M059J (cell line): ENCODE measurements around the gene GDPD3. TPM values are rescaled to one million over a fixed set of nuclear protein-coding genes. Genes with fewer than 3 reads are reported as not detected.

ENCODE experiments used
- DNase-seq: peaks from one replicate; pipeline ENCODE4 v3.0.0-alpha.2; 2012; ENCODE audit warnings: low read depth
- total RNA-seq: library from RNA; depleted of rRNA; stranded (reverse); fragments of >200 nt; shearing (Covaris generic); gene quantifications from 2 replicates; pipeline ENCODE4 v1.2.3, GENCODE V29; 2014

The GDPD3 gene
- total RNA-seq, 1 experiment from 2014 or later = 0.52 TPM

GRCh38 chr16:30095166-30096078, 17.9 kb downstream of the GDPD3 start:
- no peak for DNase-seq

DNA sequence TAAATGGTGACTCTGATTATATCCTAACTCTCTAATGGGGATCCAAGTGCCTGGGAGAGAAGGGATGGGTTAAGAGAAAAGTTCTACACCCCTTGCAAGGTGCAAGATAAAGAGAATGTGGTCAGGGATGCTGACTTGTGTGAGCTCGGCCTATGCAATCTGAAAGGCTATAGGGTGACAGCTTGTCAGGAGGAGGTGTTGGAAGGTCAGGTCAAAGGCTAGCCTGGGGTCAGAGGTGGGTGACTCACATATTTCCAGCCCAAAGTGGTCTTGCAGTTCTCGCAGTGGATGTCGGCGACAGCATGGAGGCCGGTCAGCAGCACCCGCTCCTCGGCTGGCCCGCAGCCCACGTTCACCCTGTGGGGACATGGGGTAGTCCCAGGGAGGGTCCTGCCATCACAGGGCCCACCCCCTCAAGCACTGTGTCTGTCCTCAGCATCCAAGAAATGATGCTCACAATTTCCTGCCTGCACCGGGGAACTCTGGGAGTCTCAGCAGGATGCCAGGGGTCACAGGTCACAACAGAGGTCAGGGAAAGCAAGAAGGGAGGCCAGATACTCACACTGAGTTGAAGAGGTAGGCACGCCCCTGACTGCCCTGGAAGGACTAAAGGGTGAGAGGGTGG, 18.7 kb downstream of the GDPD3 start:
- DNase-seq = no peak

DNA sequence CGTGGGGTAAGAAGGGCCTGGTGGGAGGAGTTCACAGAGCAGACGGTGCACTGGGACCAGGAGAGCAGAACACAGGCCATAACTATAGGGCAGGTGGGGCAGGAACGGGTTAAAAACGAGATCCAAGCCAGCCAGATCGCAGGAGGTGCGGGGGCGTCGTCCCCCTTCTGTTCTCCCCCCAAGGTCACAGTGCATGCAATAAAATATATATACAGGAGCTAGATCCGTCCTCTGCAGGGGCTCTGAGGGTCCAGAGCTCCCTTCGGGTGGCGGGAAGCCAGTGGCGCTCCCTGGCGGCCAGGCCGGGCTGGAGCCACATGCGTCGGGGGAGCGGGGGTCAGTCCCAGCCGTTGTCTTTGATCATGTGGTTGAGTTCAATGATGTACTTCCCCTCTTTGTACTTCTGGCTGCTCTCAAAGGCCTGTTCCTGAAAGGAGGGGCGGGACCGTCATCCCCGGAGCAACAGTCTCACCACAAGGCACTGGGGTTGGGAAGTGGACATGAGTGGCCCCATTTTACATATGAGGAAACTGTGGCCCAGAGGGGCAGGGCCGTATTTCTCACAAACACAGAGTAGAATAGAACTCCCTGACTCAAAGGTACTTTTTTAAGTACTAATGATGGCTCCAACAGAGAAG, 20.8 kb downstream of the GDPD3 start:
- no peak for DNase-seq

GRCh38 chr16:30091474-30092372, 21.6 kb downstream of the GDPD3 start, which contains the start of gene TBX6:
Gene TBX6, minus strand, starts transcription at chr16:30091924. Its CDS starts 731 bp downstream, at chr16:30091193.
- peak; percentile 86 for DNase-seq

DNA sequence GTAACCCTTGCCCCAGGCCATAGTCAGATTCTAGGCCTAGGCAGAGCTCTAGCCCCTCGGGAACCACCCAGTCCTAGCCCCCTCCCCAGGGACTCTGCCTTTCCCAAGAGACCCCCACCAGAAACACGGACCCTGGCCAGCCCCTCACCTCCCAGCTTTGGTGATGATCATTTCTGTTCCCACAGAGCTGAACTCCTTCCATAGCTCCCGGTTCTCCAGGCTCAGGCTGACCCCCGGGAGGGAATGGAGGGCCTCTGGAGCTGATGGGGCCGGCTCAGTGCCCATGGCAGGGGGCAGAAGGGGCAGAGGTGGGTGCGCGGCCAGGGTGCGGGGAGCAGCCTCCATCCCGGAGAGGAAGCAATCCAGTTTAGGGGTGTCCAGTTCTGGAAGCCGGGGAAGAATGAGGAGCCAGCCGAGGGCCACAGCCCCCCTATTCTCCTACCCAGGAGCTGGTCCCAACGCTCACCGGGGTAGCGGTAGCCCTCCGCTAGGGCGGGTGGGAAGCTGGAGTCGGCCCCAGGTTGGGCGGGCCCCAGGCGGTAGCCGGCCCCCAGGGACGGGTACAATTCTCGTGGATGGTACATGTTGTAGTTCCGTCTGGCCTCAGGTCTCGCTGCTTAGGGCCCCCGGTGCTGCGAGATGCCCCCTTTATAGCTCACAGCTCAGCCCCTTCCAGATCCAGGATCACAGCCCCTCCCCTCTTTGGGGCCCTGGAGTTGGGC, 22.6 kb downstream of the GDPD3 start:
- no peak for DNase-seq

GRCh38 chr16:30088832-30089624, 24.3 kb downstream of the GDPD3 start:
- no peak for DNase-seq

- no peak for DNase-seq
Measured at GRCh38 chr16:30088237-30088831, 25.0 kb downstream of the GDPD3 start.

GRCh38 chr16:30087181-30087898, 26.0 kb downstream of the GDPD3 start:
- no peak for DNase-seq

GRCh38 chr16:30086291-30087140, 26.8 kb downstream of the GDPD3 start:
- DNase-seq = no peak

GRCh38 chr16:30085820-30086219, 27.5 kb downstream of the GDPD3 start:
- no peak for DNase-seq

- no peak for DNase-seq
Measured at GRCh38 chr16:30085247-30085646, 28.1 kb downstream of the GDPD3 start.

GRCh38 chr16:30084816-30085159, 28.5 kb downstream of the GDPD3 start:
- DNase-seq = no peak

DNA sequence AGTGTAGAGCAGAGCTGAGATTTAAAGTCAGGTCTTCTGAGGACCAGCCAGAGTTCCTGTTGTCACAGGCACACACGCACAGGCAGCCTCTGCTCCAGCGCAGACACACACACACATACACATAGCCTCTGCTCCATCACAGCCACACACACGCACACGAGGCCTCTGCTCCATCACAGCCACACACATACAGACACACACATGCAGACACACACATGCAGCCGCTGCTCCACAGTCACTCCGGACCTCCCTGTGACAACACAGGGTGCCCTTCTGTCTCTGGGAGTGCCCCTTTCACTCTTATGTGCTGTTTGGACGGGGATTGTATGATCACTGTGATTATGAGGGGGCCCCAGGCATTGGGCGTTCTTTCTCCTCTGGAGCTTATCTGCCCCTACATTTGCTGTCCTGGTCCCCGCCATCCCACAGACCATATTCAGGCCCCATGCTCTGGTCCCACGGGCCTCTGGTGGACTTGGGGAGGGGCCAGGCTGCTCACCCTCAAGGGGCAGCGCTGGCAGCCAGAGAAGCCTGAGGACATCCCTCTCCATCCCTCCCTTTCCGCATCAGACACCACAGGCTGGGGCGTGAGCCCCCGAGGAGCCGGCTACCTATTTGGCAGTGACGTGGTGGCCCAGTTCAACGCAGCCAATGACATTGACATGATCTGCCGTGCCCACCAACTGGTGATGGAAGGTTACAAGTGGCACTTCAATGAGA, 29.1 kb downstream of the GDPD3 start:
- no peak for DNase-seq

- no peak for DNase-seq
Measured at GRCh38 chr16:30083216-30084055, 29.9 kb downstream of the GDPD3 start.

GRCh38 chr16:30082545-30083090, 30.7 kb downstream of the GDPD3 start:
- DNase-seq = no peak

DNA sequence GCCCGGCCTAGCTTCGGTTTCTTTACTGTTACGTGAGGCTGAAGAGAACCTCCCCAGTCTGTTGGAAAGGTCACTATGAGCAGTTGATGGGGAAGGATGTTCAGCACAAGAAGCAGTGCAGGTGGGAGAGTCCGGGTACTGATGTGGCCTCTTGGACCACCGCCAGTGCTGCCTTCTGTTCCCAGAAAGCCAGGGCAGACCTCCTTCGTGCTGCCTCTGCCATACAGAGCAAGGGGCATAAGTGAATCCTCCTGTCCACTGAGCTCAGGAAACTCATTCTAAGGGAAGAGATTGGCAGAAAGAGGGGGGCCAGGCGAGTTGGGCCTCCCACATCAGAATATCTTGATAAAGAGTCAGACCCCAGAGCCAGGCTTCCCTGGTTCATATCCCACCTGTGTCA, 33.9 kb downstream of the GDPD3 start:
- DNase-seq = no peak
